Stimulated activated CD8-positive, alpha-beta memory T cell treated with anti-CD3 and anti-CD28 coated beads, Interleukin-7, amount 100 ng/mL, for 48 hours (primary cell): ENCODE results near the gene PLPP4.

Experiments
- DNase-seq, 2 donors: peaks; one replicate each; pipeline ENCODE4 v3.0.0-alpha.2; 2020; ENCODE audit warnings: low read depth in 1 of 2; ENCODE audit errors: extremely low read depth in 1 of 2

The PLPP4 gene

GRCh38 chr10:120456626-120457430 lies at the start of gene PLPP4:
Gene PLPP4 (plus strand): TSS chr10:120457227. CDS start chr10:120457306, 79 bp downstream.
- DNase-seq = no peak

- no peak for DNase-seq
Measured at GRCh38 chr10:120409816-120410215, 47.2 kb upstream of the PLPP4 start.

DNA sequence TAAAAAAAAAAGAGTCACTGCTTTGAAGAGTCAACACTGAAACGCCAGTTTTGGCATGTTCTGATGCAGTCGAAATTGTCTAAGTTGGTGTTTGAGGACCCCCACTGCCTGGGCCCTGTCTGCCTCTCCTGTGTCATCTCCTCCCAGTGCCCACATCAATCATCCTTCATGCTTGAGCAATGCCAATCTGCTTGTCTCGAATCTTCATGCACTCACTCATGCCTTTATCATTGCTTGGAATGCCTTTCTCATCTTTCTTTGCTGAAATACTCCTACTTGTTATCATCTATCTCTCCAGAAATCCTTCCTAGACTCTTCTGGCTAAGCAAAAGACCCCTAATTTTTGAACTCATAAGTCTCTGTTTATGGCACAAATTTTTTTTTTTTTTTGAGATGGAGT lies 42.1 kb upstream of the PLPP4 start:
- DNase-seq = no peak

- no peak for DNase-seq
Measured at GRCh38 chr10:120415709-120416330, 41.2 kb upstream of the PLPP4 start.

DNA sequence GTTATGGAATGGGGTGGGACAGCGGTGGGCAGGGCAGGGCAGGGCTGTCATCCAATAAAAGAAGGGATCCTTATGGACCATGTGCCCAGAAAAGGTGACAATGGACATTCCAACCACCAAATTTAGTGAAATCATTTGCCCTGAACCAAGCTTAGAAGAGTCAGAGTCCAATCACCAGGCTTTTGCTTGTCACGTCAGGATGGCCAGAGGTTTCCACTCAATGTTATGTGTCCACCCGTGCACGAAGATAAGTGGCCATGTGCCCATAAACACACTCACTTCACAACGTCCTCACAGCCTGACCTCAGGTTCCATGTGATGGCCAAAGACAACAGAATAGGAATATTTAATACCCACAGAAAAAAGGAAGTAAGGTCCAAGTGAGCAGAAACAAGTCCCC lies 36.6 kb upstream of the PLPP4 start:
- no peak for DNase-seq

GRCh38 chr10:120421250-120421649 lies 35.8 kb upstream of the PLPP4 start:
- DNase-seq = no peak

DNA sequence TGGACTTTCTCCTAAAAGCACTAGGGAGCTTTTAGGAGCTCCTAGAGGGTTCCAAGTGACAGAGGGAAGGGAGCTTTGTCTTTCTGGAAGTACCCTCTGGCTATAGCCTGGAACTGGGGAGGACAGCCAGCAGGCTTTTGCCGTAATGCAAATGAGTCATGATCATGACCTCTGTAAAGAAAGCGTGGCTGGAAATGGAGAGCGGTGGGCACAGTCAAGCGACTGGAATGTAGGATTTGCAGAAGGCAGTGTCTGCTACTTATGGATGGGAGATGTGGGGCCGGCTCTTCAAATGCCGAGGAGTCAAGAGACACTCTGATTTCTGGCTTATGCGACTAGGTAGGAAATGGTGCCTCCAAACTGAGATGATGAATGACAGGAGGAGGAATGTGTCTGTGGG lies 34.6 kb upstream of the PLPP4 start:
- no peak for DNase-seq

GRCh38 chr10:120423431-120424197 lies 33.4 kb upstream of the PLPP4 start:
- DNase-seq = no peak

- DNase-seq = no peak
Measured at GRCh38 chr10:120424198-120424464, 32.9 kb upstream of the PLPP4 start.

DNA sequence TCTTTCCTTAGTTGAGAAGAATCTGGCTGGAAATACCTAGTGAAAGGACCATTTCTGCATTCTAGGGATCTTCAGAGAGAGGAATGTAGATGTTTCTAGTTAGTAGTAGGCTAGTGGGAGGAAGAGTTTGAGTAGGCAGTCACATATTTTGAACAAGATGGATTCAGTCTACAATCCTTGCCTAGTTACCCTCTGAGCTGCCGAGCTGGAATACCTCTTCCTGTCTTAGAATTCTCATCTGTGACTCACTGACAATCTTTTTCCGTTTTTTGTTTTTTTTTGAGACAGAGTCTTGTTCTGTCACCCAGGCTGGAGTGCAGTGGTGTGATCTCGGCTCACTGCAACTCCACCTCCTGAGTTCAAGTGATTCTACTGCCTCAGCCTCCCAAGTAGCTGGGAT lies 30.7 kb upstream of the PLPP4 start:
- DNase-seq = no peak

- DNase-seq = no peak
Measured at GRCh38 chr10:120428754-120429153, 28.3 kb upstream of the PLPP4 start.

- no peak for DNase-seq
Measured at GRCh38 chr10:120429395-120429794, 27.6 kb upstream of the PLPP4 start.

GRCh38 chr10:120431251-120431651 lies 25.8 kb upstream of the PLPP4 start:
- DNase-seq = no peak

DNA sequence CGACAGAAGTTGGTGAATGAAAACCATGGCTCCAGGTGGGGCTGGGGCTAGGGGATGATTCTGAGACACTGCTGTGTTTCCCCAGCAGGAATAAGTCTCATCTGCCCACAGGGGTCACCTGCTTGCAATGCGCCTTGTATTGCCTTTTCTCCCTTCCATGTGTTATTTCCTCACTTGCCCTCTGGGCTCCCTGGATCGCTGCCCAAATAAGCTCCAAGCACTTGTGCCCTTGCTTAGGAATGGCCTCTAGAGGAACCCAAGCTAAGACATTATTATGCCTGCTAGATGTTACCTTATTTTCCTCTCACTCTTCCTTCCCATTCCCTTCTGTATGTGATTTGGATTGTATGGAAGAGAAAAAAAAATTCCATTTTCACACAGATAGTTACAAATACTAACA lies 24.8 kb upstream of the PLPP4 start:
- DNase-seq = no peak

- DNase-seq = no peak
Measured at GRCh38 chr10:120433141-120433540, 23.9 kb upstream of the PLPP4 start.

DNA sequence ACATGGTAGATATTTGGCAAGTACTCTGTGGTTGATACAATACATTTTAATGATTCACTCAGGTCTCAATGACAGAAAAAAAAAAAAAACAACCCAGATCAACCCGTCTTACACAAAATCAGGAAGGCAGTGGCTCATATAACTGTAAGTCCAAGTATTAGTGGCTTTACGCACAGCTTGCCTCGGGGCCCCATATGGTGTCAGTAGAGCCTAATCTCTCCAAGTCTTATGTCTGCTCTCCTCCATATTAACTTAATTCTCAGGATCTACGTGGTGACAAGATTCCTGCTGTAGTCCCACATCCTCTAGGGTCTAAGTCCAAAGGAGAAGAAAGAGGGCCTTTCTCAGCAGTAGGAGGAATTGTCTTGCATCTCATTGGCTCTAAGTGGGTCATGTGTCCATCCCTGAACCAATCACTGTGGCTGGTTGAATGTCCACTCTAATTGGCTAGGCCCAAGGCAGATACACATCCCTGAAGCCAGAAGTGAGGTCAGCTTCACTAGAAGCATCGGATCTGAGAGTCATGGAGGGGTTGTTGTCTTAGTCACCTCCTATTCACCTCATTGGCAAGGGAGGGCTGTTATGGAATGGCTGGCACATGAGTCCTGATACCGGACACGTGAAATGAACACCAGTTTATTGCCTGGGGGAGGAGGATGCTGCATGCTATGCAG lies 20.5 kb upstream of the PLPP4 start:
- no peak for DNase-seq

- DNase-seq = no peak
Measured at GRCh38 chr10:120437541-120437940, 19.5 kb upstream of the PLPP4 start.

DNA sequence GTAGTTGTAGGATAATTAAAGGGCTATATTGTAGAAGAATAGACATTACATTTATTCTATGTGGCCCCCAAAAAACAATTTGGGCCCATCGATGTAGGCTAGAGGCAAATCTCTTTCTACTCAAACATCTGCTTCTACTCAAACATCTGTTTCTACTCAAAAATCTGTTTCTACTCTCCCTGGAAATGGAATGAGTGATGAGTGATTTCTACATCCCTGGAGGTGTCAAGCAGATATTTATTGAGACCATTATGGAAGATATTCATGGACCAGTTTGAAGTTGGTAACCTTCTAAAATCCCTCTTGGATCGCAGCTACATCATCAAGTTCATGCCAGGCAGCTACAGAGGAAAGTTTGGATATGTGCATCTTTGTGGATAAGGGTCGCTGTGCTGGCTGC lies 5.1 kb upstream of the PLPP4 start:
- no peak for DNase-seq

DNA sequence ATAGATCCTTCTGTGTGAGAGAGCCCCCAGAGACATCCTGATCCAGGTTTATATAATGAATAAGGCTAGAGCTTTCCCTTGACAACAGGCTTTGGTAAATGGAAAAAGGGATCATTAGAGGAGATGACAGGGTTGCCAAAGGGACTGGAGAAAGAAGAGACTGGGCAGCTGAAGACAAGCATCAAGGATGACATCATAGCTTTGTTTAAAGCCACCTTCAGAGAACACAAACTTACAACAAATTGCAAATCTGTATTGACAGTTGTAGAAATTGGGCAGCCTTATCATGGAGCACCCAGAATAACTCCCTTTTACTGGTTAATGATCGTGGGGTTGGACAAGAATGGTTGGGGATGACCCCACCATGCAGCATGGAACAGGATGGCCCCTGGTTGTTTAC lies 3.7 kb upstream of the PLPP4 start:
- no peak for DNase-seq

DNA sequence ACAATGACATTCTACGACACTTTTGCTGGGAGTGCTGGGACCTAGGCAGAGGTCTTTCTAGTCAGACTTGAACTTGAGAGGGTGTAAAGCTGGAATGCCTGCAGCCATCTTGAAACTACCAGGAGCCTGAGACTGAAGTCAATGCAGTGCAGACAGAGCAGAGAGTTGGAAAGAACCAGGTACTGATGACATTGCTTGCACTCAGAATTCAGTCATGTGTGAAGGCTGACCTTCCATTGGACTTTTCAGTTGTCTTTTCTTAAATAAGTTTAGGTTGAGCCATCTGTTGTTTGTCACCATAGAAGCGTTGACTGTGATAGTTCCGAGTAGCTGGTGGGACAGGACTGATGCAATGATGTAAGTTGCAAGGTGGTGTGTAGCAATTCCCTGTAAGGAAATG lies 3.1 kb upstream of the PLPP4 start:
- DNase-seq = no peak

DNA sequence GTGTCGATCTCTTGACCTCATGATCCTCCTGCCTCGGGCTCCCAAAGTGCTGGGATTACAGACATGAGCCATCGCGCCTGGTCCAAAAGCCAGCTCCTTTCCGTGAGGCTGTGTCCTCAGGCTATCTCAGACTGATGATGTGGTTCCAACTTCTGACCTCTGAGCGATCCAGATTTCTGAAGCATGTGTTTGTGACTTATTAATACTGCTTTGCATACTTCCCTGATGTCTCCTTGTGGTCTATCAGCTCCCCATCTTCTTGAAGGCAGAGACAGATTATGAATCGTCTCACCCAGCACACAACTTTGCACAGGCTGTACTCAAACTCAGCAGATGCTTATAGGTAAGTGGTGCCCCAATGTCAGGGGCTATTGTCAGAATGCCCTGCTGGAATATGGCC lies 2.0 kb upstream of the PLPP4 start:
- no peak for DNase-seq

GRCh38 chr10:120455606-120456005 lies 1.4 kb upstream of the PLPP4 start:
- DNase-seq = no peak
